Testis (tissue), 3 donors: Measurements from ENCODE around the gene TTC33. TPM values are rescaled to one million over a fixed set of nuclear protein-coding genes. Genes with fewer than 3 reads are reported as not detected.

Experiments used
- DNase-seq: peaks from one replicate; pipeline ENCODE4 v3.0.0-alpha.2; 2019
- H3K27ac ChIP-seq, 2 donors: fragments of 200-600 bp; sonication (generic); one replicate each; pipeline ENCODE4 v1.5.1; 2019
- H3K27me3 ChIP-seq: fragments of 200-600 bp; sonication (generic); one replicate; pipeline ENCODE4 v1.5.1; 2019
- H3K36me3 ChIP-seq: fragments of 200-600 bp; sonication (generic); one replicate; pipeline ENCODE4 v1.5.1; 2017; ENCODE audit warnings: low read depth; ENCODE audit errors: missing control alignments
- H3K4me1 ChIP-seq: fragments of 200-600 bp; sonication (generic); one replicate; pipeline ENCODE4 v1.5.1; 2019
- H3K4me3 ChIP-seq, 2 donors: fragments of 200-600 bp; sonication (generic); one replicate each; pipeline ENCODE4 v1.5.1; 2017 to 2019
- H3K9me3 ChIP-seq: fragments of 200-600 bp; sonication (generic); one replicate; pipeline ENCODE4 v1.5.1; 2017
- POLR2A ChIP-seq: fragments of 450-650 bp; IDR thresholded peaks from one replicate; pipeline ENCODE4 v1.6.1; 2017; ENCODE audit warnings: antibody characterized with exemption, mild to moderate bottlenecking, moderate library complexity
- WGBS, 2 donors: methylation state at CpG; one replicate each; pipeline ENCODE4 v1.1.5; 2018; 5-methylcytosine and 5-hydroxymethylcytosine counted together
- intact Hi-C: fragments of 100-400 bp; cut with DNase I; formaldehyde crosslinking; loops from one replicate; pipeline ENCODE4 v1.15.1; 2023; ENCODE audit warnings: low total_unique reads
- polyA plus RNA-seq: library from polyadenylated mRNA; stranded (reverse); fragments of 350-450 nt; fragmentation: Illumina TruSeq; extraction: RNeasy Lipid Tissue Mini Kit (QIAGEN cat#74804); gene quantifications from one replicate; pipeline ENCODE4 v1.2.3, GENCODE V29; 2014; ENCODE audit warnings: low read depth, low replicate concordance; ENCODE audit not compliant: insufficient read depth
- total RNA-seq, 2 donors: library from RNA; depleted of rRNA; stranded (reverse); fragments of >200 nt; gene quantifications; one replicate each; pipeline ENCODE4 v1.2.3, GENCODE V29; 2016
- TF ChIP-seq, protein P1 (sequence below), 3 experiments: fragments of 450-650 bp in 2 of 3; fragments of 200-600 bp in 1 of 3; sonication (generic) in 1 of 3; IDR thresholded peaks; one replicate each; pipeline ENCODE4 v1.5.1; 2016 to 2019; ENCODE audit warnings: antibody characterized with exemption in 3 of 3, mild to moderate bottlenecking in 2 of 3, moderate library complexity in 1 of 3

The TTC33 gene
- total and polyA plus RNA-seq, 3 donors from 2014 or later: 14.7 to 16.5 (median 15.2) TPM

DNA sequence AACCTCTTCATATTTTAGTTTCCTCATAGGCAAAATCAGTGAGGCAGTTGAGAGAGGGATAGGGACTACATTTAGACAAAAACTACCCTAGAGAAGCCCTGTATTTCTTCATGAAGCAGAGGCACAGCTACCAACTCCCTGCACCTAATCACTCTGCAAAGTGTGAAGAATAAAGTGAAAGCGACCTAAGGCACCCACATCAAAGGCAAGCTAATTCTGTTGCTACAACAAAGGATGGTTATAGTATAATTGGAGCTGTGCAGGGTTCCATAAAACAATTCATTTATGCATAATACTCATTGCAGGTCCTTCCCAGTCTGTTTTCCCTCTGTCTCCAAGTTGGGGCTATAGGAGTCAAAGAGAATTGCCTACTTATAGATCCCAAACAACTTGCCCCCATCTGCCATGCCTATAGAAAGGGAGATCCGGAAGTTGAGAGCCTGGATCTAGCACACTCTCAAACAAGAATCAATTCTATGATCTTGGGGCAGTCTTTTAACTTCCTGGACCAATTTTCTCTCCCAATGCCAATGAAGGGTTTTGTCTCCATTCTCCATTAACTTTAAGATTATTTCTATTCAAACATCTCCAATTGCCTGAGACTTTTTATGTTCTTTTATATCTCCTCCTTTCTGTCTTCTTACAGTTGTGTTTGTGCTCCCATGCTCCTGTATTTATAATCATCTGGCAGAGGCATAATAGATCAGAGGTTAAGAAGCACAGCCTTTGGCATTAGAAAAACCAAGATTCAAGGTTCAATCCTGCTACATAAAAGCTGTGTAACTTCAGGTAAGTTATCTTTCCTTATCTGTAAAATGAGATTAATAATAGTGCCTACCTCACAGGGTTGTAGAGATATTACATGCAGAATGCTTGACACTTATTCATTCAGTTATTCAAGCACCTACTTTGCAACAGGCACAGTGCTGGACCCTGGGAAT lies 132.0 kb downstream of the TTC33 start:
- H3K27ac ChIP-seq: no peak overlapping the region
- TF ChIP-seq, protein P1, sequence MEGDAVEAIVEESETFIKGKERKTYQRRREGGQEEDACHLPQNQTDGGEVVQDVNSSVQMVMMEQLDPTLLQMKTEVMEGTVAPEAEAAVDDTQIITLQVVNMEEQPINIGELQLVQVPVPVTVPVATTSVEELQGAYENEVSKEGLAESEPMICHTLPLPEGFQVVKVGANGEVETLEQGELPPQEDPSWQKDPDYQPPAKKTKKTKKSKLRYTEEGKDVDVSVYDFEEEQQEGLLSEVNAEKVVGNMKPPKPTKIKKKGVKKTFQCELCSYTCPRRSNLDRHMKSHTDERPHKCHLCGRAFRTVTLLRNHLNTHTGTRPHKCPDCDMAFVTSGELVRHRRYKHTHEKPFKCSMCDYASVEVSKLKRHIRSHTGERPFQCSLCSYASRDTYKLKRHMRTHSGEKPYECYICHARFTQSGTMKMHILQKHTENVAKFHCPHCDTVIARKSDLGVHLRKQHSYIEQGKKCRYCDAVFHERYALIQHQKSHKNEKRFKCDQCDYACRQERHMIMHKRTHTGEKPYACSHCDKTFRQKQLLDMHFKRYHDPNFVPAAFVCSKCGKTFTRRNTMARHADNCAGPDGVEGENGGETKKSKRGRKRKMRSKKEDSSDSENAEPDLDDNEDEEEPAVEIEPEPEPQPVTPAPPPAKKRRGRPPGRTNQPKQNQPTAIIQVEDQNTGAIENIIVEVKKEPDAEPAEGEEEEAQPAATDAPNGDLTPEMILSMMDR (IDR thresholded peaks at IDR 0.05): no peak
- TF ChIP-seq POLR2A: no peak
- H3K9me3 ChIP-seq: no peaks in the 10 kb centered on the region
- H3K4me1 ChIP-seq: no peaks in the 10 kb centered on the region
- H3K4me3 ChIP-seq: no peak overlapping the region
- no peak for DNase-seq
- intact Hi-C loops: no loop called here
- no peaks in the 10 kb centered on the region for H3K27me3 ChIP-seq
- no peaks in the 10 kb centered on the region for H3K36me3 ChIP-seq
- 72 to 76% methylated on average over 2 of the region's 2 CpGs for WGBS, 2 donors

DNA sequence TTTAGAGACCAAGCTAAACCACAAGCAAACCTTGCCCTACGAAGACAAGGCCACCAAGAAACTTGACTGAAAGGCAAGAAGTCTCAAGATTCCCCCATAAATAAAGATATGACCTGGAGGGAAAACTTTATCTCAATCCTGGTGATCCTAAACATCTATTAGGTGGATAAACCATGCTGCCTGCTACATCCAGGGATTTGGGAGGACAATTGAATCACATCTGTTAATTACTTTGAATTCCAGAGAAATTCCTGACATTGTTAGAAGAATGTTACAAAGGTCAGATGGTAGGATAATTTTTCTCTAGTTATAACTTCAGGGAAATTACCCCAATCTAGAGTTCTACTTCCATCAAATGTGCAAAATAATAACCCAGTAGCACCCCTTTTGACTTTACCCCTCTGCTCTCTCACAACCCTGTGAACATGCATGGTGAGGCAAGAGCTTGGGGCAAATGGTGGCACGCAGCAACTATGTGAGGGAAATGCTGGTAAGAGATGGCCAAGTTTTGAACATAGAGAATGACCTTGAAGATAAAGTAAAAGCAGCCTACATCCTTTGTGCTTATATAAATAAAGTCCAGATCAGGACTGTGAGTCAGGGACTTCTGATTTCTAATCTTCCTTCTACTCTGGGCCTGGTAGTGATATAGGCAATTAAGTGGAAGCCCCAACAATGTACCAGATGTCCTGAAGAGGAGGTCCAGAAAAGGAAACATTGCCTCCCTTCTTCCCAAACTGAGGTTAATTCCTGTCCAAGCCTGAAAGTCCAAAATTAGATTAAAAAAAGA lies 133.1 kb downstream of the TTC33 start:
- TF ChIP-seq, protein P1 (IDR thresholded peaks at IDR 0.05): no peak
- TF ChIP-seq POLR2A: no peak
- DNase-seq: no peak
- WGBS, 2 donors: 56 to 69% methylated on average over 2 of the region's 2 CpGs

DNA sequence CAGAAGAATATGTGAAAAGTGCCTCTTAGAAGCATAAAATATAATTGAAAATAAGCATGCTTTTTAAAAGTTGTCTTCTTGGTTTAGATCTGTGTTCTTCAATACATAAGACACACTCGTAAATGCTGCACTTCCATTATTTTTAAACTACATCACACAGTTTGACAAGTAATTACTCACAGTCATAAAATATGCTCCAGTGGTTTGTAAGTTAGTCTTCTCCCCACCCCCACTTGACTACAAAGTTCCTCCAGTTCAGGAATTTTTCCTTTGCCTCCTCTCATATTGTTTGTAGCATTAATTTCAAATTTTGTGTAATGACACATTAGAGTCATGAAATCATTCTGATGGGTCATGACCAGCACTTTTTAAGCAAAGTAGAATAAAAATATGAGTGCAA lies 136.3 kb downstream of the TTC33 start:
- intact Hi-C loops: no loop called here
- no peaks in the 10 kb centered on the region for H3K4me1 ChIP-seq
- no peaks in the 10 kb centered on the region for H3K9me3 ChIP-seq
- H3K4me3 ChIP-seq: no peak overlapping the region
- 54 to 62% methylated on average over 1 of the region's 1 CpG for WGBS, 2 donors
- H3K36me3 ChIP-seq: no peaks in the 10 kb centered on the region
- TF ChIP-seq, protein P1 (IDR thresholded peaks at IDR 0.05): no peak
- no peak for TF ChIP-seq POLR2A
- H3K27me3 ChIP-seq: no peaks in the 10 kb centered on the region
- DNase-seq: no peak
- no peak overlapping the region for H3K27ac ChIP-seq

More for the DNA sequence above, 133.1 kb downstream of the TTC33 start:
- H3K27ac ChIP-seq: no peak overlapping the region
- H3K27me3 ChIP-seq: no peaks in the 10 kb centered on the region
- no peaks in the 10 kb centered on the region for H3K36me3 ChIP-seq
- H3K9me3 ChIP-seq: no peaks in the 10 kb centered on the region
- H3K4me1 ChIP-seq: no peaks in the 10 kb centered on the region
- intact Hi-C loops: no loop called here
- no peak overlapping the region for H3K4me3 ChIP-seq

DNA sequence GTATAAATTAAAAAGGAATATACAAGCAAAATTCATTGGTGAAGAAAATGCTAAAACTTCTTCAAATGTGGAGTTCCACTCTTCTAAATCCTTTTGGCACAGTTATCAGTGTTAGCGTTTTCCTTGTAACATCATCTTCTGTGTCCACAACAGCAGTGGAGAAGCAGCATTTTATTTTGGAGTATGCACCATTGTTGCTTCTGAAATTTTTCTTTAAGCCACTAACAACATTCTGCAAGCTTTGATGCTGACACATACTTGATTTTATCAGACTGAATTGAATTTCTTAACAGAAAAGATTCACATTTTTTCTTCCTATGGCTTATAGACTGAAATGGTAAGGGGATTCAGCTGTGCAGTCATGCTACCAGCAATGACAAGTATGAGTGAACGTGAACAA lies 136.8 kb downstream of the TTC33 start:
- no peak for DNase-seq
- WGBS, 2 donors: 68 to 77% methylated on average over 2 of the region's 2 CpGs
- no peaks in the 10 kb centered on the region for H3K4me1 ChIP-seq
- no peaks in the 10 kb centered on the region for H3K9me3 ChIP-seq
- H3K36me3 ChIP-seq: no peaks in the 10 kb centered on the region
- no peak overlapping the region for H3K27ac ChIP-seq
- H3K27me3 ChIP-seq: no peaks in the 10 kb centered on the region
- no peak overlapping the region for H3K4me3 ChIP-seq
- intact Hi-C loops: no loop called here
- TF ChIP-seq, protein P1 (IDR thresholded peaks at IDR 0.05): no peak
- TF ChIP-seq POLR2A: no peak
